HG03025 (cell line): ENCODE measurements around the gene RIN1.

Source experiments
- ATAC-seq: cut with Tn5 transposase; IDR thresholded peaks from one replicate; pipeline ENCODE4 v1.9.1; 2021; ENCODE audit warnings: mild to moderate bottlenecking, moderate library complexity; ENCODE audit not compliant: unreplicated experiment, low FRiP score

Gene RIN1

GRCh38 chr11:66337103-66337899 lies 1.1 kb upstream of the RIN1 start:
- no peak for ATAC-seq

DNA sequence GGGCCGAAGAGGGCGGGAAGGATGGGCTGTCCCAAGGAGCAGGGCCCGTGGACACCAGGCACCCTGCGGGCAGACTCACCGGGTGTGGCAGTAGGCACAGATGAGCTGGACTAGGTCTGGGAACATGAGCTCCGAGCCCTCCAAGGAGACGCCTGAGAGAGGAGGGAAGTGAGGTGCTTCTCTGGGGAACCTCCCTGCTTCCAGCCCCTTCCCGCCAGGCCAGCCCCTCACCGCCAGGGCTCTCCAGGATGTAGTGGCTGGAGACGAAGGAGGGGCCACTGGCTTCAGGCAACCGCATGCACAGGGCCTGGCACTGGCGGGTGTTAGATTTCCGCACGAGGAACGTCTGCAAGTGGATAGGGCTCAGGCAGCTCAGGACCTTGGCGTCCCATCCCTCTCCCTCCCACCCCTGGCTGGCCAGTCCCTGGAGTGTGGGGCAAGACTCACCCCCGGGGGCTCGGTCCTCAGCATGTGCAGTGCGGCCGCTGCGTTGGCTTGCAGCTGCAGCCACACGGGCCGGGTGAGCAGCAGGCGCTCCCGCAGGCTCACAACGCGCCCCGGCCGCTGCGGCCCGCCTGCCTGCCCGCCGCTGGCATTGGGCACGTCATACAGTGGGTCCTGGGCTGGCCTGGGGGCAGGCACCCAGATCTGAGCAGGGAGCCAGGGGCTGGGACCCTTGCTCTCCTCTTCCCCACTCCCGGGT lies 552 bp downstream of the RIN1 start:
- ATAC-seq: no peak

DNA sequence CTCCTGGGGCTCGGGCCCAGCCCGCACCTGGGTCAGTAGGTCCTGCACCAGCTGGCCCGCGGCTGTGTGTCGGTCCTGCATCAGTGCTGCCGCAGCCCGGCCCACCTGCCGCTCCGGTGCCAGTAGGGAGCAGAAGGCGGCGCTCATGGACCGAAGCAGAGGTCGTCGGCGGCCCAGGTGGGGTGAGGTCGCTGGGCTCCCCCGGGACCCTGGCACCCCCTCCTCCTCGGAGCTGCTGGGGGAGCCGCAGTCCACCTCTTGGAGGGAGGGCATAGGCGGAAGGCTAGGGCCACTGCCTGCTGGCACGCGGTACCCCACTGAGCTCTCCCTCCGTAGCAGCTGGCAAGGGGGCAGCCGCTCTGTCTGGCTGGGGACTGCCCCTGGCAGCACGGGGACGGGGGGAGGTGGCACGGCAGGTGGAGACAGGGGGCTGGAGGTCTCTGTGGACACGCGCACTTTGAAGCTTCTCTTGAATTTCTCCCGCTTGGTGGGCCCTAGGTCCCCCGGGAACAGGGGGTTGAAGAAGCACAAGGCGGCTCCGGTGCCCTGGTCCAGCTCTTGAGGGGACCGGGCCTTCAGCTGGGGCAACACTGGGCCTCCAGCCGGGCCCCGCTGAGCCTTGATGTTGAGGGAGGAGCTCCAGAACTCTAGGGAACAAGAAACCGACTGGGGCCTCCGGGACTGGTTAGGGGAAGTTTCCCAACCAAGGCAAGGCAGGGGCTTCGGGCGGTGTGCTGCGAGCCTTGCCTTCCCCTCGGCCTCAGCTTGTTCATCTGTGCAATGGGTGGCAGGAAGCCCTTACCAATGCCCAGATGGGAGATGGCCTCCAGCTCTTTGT lies 1.4 kb downstream of the RIN1 start:
- no peak for ATAC-seq

GRCh38 chr11:66333896-66334604 lies 2.2 kb downstream of the RIN1 start:
- no peak for ATAC-seq

DNA sequence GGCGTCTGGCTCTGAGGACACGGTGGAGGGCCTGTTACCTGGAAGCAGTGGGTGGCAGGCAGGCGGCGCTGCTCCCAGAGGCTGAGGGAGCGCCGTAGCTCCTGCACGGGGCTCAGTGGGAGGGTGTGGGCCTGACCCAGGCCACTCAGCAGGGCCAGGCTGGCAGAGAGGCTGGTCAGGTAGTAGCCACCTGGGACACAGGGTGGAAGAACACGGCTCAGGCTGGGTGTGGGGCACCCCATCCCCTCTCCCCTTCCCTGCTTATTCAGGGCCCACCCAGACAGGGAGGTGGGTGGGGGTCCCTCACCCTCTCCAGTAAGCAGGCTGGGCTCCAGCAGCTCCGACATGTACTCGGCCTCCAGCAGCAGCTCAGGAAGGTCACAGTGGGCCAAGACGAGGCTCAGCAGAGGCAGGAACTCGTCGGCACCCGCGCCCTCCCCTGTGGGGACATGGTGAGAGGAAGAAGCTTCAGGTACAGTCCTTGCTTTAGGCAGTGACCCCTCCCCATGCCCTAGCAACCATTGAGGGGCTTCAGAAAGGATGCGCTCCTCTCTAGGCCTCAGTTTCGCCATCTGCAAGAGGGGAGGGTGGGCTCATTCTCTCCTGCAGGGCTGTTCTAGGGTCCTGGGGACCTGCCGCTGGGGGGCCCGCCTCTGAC lies 2.9 kb downstream of the RIN1 start:
- ATAC-seq: no peak

GRCh38 chr11:66332371-66333219 lies 3.6 kb downstream of the RIN1 start:
- no peak for ATAC-seq

DNA sequence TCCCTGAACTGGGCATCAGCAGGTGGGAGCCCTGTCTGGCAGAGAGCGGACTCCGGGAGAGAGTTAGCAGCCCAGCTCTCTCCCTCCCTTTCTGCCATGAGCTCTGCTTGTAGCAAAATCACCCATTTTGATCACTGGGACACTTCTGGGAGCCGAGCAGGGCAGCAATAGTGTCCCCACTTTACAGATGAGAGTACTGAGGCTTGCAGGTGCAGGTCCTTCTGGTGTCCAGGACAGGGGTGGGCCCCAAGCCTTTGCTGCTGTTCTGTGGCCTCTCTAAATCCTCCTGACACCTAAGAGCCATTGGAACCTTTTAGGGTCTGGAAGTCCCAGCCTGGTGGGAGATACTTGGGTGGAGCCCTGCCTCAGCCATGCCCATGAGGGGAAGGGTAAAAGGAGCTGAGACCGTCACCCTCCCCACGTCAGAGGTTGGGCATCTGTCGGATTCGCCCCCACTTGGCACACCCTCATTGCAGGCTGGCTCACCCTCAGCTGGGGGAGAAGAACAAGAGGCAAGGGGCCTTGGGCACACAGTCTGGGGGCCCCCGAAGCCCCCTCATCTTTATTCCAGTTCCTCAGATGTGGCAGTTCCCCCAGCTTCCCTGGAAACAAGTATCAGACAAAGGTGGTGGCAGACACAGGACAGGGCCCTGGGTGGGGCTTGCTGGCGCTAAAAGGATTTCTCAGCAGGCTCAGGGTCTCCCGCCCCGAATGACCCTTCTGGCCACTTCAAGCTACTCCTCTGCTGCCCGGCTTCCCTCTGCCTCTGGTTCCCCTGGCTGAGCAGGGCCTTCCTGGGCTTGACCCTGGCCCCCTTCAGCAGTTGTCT lies 4.5 kb downstream of the RIN1 start:
- no peak for ATAC-seq

GRCh38 chr11:66330931-66331330 lies 5.3 kb downstream of the RIN1 start:
- ATAC-seq: no peak

GRCh38 chr11:66329165-66329673 lies 7.0 kb downstream of the RIN1 start:
- ATAC-seq: no peak

DNA sequence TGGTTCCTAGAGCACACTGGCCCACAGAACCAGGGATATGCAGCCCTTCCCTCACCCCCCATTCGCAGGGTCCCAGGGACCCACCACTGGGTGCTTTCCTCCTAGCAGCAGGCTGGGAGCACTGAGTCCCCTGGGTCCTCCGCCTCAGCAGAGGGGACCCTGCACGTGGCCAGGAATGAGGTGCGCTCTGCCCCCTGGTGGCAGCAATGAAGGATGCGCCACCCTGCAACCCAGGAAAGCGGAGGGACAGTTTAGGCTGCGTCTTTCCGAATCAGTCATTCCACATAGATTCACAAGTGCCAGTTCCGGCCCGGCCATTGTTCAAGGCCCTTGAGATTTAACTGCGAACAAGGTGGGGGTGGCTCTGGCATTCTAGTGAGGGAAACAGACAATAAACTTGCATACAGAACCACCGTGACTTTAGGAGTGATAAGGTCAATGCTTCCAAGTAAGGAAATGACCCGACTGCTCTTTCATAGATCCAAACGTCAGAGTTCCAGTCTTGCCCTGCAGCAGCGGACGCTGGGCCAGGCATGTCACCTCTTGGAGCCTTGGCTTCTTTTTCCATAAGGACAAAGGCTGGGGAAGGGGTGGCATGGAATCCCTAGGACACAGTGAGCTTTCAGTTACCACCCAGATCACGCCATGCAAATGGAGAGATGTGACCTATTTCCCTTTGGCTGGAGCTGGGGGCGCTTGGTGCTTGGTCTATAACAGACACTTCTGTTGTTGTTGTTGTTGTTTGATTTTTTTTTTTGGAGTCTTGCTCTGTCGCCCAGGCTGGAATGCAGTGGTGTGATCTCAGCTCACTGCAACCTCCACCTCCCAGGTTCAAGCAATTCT lies 7.7 kb downstream of the RIN1 start:
- no peak for ATAC-seq

- no peak for ATAC-seq
Measured at GRCh38 chr11:66328031-66328301, 8.3 kb downstream of the RIN1 start.

DNA sequence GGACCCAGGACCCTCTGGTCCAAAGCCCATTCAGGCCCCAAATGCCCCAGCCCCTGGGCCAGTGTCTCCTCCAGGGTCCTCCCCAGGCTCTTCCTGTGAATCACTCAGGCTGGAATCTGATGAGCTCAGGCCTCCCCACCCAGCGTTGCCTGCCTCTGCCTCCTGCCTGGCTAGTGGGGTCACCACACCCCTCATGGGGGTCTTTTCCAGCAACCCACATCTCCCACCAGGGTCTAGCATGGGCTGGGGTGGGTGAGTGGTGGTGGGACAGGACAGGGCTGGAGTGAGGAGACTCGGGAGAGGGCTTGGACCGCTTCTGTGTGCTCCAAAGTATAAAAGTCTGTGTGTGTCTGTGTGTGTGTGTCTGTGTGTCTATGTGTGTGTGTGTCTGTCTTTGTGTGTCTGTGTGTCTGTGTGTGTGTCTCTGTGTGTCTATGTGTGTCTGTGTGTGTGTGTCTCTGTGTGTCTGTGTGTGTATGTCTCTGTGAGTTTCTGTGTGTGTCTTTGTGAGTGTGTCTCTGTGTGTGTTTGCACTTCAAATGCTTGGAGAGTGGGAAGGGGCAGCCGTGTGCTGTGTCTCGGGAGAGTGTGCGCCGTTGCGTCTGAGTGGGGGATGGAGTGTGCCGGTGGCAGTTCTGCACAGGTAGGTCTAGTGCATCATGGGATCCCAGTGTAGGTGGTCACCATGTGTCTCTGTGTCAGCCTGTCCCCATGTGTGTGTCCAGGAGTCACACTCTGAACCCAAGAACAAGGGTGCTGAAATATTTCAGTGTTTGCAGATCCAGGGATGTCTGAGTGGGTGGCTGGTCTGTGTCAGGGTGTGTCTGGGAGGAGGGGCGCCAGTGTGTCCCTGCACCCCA lies 8.8 kb downstream of the RIN1 start:
- ATAC-seq: no peak

DNA sequence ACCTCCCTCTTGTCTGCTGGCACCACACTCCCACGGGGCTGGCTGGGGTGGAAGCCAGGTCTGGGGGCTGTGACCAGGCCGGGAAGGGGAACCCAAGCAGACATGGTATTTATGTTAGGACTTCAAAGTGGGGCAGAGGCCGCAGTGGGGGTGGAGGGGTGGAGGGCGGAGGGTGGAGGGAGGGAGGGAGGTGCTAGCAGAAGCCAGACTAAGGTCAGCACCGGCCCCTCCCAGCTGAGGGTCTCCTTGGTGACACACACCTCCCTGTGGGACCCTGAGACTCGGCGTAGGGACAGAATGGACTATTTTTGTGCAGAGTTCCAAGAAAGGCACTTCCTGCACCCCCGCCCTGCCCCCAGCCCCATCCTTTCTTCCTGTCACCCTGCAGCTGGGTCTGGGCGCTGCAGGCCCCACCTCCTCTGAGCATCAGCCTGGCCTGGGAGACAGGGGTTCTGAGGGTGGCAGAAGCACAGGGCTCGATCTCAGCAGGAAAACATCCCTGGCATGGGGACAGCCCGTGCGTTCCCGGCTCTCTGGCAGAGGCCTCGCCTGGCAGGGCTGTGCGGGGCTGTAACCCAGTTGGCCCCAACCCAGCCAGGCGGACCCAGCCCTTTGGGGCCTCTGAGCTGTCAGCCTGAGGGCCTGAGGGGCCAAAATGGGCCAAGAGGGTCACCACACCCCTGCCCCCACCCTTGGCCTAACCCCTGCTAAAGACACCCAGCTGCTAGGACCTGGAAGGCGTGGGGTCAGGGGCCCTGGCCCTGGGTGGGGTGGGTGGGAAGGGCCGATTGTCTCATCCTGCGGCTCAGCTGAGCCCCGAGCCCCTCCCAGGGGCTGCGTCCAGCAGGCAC lies 9.7 kb downstream of the RIN1 start:
- no peak for ATAC-seq

- no peak for ATAC-seq
Measured at GRCh38 chr11:66325263-66325671, 11.0 kb downstream of the RIN1 start.

GRCh38 chr11:66324664-66325063 lies 11.6 kb downstream of the RIN1 start:
- ATAC-seq: no peak

- no peak for ATAC-seq
Measured at GRCh38 chr11:66323684-66324083, 12.6 kb downstream of the RIN1 start.
